ENCODE results near the gene SELE. TPM values are rescaled to one million over a fixed set of nuclear protein-coding genes. Genes with fewer than 3 reads are reported as not detected.

Gene SELE
- total and polyA plus RNA-seq, 9 of the 15 experiments (the other 6 are each of a cell fraction or from before 2014, with no cell fraction given), result 0.08 TPM; not detected in 8

- TF ChIP-seq PTTG1 (tag; IDR thresholded peaks at IDR 0.05; ENCODE audit: low read depth) (no peak), GATA2 (CRISPR knock-in tag; IDR thresholded peaks at IDR 0.05) (no peak), KAT8 (IDR thresholded peaks at IDR 0.05; ENCODE audit: low read depth) (no peak), SNIP1 (IDR thresholded peaks at IDR 0.05; ENCODE audit: low read depth) (no peak), SOX6 (IDR thresholded peaks at IDR 0.05) (no peak), ZNF584 (CRISPR knock-in tag; IDR thresholded peaks at IDR 0.05; ENCODE audit: low read depth) (no peak), PHTF2 (CRISPR knock-in tag; IDR thresholded peaks at IDR 0.05) (no peak), RBM22 (IDR thresholded peaks at IDR 0.05; ENCODE audit: low read depth, low read length, poor library complexity, severe bottlenecking) (no peak), SNRNP70 (optimal IDR thresholded peaks at IDR 0.05; ENCODE audit: low read depth, low read length) (no peak), TBL1XR1 (IDR thresholded peaks at IDR 0.05; ENCODE audit: low read length in 2 of 2) (no peak), ZNF436 (CRISPR knock-in tag; IDR thresholded peaks at IDR 0.05) (no peak)
- TF ChIP-seq, protein P1, sequence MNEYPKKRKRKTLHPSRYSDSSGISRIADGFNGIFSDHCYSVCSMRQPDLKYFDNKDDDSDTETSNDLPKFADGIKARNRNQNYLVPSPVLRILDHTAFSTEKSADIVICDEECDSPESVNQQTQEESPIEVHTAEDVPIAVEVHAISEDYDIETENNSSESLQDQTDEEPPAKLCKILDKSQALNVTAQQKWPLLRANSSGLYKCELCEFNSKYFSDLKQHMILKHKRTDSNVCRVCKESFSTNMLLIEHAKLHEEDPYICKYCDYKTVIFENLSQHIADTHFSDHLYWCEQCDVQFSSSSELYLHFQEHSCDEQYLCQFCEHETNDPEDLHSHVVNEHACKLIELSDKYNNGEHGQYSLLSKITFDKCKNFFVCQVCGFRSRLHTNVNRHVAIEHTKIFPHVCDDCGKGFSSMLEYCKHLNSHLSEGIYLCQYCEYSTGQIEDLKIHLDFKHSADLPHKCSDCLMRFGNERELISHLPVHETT (CRISPR knock-in tag; conservative IDR thresholded peaks at IDR 0.05 in 1 of 2, IDR thresholded peaks at IDR 0.05 in 1 of 2), result no peak
These were observed 2.4 kb downstream of the SELE start (continued) for GRCh38 chr1:169731446-169731845.

DNA sequence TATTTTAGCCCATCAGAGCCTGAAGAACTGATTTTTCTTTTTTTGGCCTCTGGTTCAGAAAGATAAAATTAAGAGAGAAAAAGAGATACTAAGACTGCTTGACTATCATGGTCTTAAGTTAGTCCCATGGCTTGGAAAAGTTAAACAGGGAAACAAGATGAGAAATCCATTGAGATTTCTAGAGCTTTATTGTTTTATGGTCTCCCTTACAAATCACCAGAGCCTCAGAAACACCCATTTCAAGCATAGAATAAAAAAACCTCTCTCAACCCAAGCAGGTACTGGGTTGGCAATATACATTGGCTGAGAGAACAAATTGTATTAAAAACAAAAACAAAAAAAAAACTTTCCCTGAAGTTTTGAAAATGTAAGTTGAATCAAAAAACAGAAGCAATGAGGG, 3.9 kb downstream of the SELE start:
- POLR2A ChIA-PET, result no interaction called here

More for the DNA sequence above, 3.9 kb downstream of the SELE start:
- Histone ChIP-seq H3K27ac (ENCODE audit: extremely low read depth, low read depth, low read length) (no peak overlapping the region), H3K9ac (ENCODE audit: insufficient read depth in 1 of 2, low read depth in 2 of 2, low read length in 2 of 2) (no peak overlapping the region), H3K4me1 (replicated peaks in 1 of 2; ENCODE audit: control insufficient read depth in 2 of 2, insufficient read depth in 2 of 2, low read length in 2 of 2) (no peaks in the 10 kb centered on the region), H3K79me2 (ENCODE audit: control insufficient read depth, insufficient read depth, low read length) (no peaks in the 10 kb centered on the region), H3K4me3 (no peak overlapping the region), H3K9me3 (replicated peaks; ENCODE audit: control insufficient read depth, insufficient read depth, low read depth, low read length) (no peaks in the 10 kb centered on the region), H3K4me2 (ENCODE audit: insufficient read depth, low read length) (no peak overlapping the region), H2AFZ (ENCODE audit: low read depth, low read length) (no peak overlapping the region), H3K36me3 (ENCODE audit: control insufficient read depth, insufficient read depth, low read length) (no peaks in the 10 kb centered on the region), H3K9me1 (ENCODE audit: control insufficient read depth, insufficient read depth, low read length) (no peaks in the 10 kb centered on the region), H3K27me3 (ENCODE audit: control insufficient read depth in 2 of 2, insufficient read depth in 2 of 2, low read length in 2 of 2) (peaks cover 4 to 8% of the 10 kb centered on the region in 2 experiments; a peak in 3 of 5 replicates), H4K20me1 (replicated peaks; ENCODE audit: control insufficient read depth, insufficient read depth, low read length) (no peaks in the 10 kb centered on the region)
- ATAC-seq, result no peak
- intact Hi-C loops (cut with micrococcal nuclease) (no loop called here), in situ Hi-C loops (cut with MboI) (no loop called here)
- no peak for FAIRE-seq
- CTCF ChIA-PET (ENCODE audit: low intra/inter-chr PET ratio), result no interaction called here
- no peak for DNase-seq (ENCODE audit: extremely low read depth in 1 of 4, low spot score in 3 of 4)
- no peak for TF ChIP-seq NR0B1 (IDR thresholded peaks at IDR 0.05; ENCODE audit: partially characterized antibody)
- BruUV-seq (replicated peaks), result no TSS peak

Measured in K562 (cell line).